ENCODE measurements around the gene RAX.

GRCh38 chr18:59238385-59238784 is 34.9 kb downstream of the RAX start:
- TF ChIP-seq CTCF (IDR thresholded peaks at IDR 0.05) (no peak), POLR2A (IDR thresholded peaks at IDR 0.05) (no peak)
